H9 (cell line): ENCODE data around the gene PDE6H. TPM values are rescaled to one million over a fixed set of nuclear protein-coding genes. Genes with fewer than 3 reads are reported as not detected.

ENCODE experiments used
- DNase-seq: peaks from one replicate; pipeline ENCODE4 v3.0.0-alpha.2; 2017
- H2AFZ ChIP-seq: one replicate; pipeline ENCODE4 v1.6.1; 2013; ENCODE audit warnings: mild to moderate bottlenecking, low read length, control low read depth, moderate library complexity
- H2AK5ac ChIP-seq: 2 replicates; pipeline ENCODE4 v1.6.1; 2013; ENCODE audit warnings: low read length, control low read depth, mixed read lengths; ENCODE audit not compliant: insufficient read length
- H2BK120ac ChIP-seq: one replicate; pipeline ENCODE4 v1.6.1; 2013; ENCODE audit warnings: low read depth, mild to moderate bottlenecking, low read length, control low read depth, inconsistent platforms; ENCODE audit not compliant: poor library complexity, severe bottlenecking
- H2BK12ac ChIP-seq: 2 replicates; pipeline ENCODE4 v1.6.1; 2013; ENCODE audit warnings: low read length, control low read depth, mixed read lengths, low read depth; ENCODE audit not compliant: insufficient read length
- H2BK15ac ChIP-seq: 2 replicates; pipeline ENCODE4 v1.6.1; 2013; ENCODE audit warnings: low read depth, low read length, control low read depth
- H2BK20ac ChIP-seq: one replicate; pipeline ENCODE4 v1.6.1; 2013; ENCODE audit warnings: low read depth, mild to moderate bottlenecking, low read length, control low read depth, inconsistent platforms; ENCODE audit not compliant: poor library complexity, severe bottlenecking
- H2BK5ac ChIP-seq: 2 replicates; pipeline ENCODE4 v1.6.1; 2013; ENCODE audit warnings: low read length, control low read depth, mixed read lengths; ENCODE audit not compliant: insufficient read length
- H3K14ac ChIP-seq: 2 replicates; pipeline ENCODE4 v1.6.1; 2013; ENCODE audit warnings: low read length, control low read depth; ENCODE audit not compliant: insufficient read depth
- H3K18ac ChIP-seq: 2 replicates; pipeline ENCODE4 v1.6.1; 2013; ENCODE audit warnings: low read depth, mild to moderate bottlenecking, mixed read lengths, low read length, control low read depth; ENCODE audit not compliant: insufficient read length
- H3K23ac ChIP-seq: 2 replicates; pipeline ENCODE4 v1.6.1; 2013; ENCODE audit warnings: low read length, control low read depth, mixed read lengths, low read depth; ENCODE audit not compliant: insufficient read length
- H3K23me2 ChIP-seq: 2 replicates; pipeline ENCODE4 v1.6.1; 2013; ENCODE audit warnings: low read depth, mild to moderate bottlenecking, mixed read lengths, low read length, control low read depth; ENCODE audit not compliant: insufficient read length, poor library complexity, severe bottlenecking
- H3K27ac ChIP-seq: 2 replicates; pipeline ENCODE4 v1.5.1; 2013; ENCODE audit warnings: low read length, control low read depth, mixed read lengths, low read depth; ENCODE audit not compliant: insufficient read length
- H3K27me3 ChIP-seq: 2 replicates; pipeline ENCODE4 v1.6.1; 2013; ENCODE audit warnings: low read length, control low read depth, inconsistent platforms; ENCODE audit not compliant: insufficient read depth
- H3K4ac ChIP-seq: 2 replicates; pipeline ENCODE4 v1.6.1; 2013; ENCODE audit warnings: low read depth, mild to moderate bottlenecking, control low read depth, inconsistent platforms, low read length, moderate library complexity
- H3K4me1 ChIP-seq: 2 replicates; pipeline ENCODE4 v1.6.1; 2013; ENCODE audit warnings: low read length, control low read depth, inconsistent platforms; ENCODE audit not compliant: insufficient read depth
- H3K4me2 ChIP-seq: 2 replicates; pipeline ENCODE4 v1.6.1; 2013; ENCODE audit warnings: low read length, control low read depth, mixed read lengths; ENCODE audit not compliant: insufficient read length, insufficient read depth
- H3K56ac ChIP-seq: 2 replicates; pipeline ENCODE4 v1.6.1; 2013; ENCODE audit warnings: low read depth, mild to moderate bottlenecking, mixed read lengths, low read length, control low read depth; ENCODE audit not compliant: insufficient read length
- H3K79me1 ChIP-seq: 2 replicates; pipeline ENCODE4 v1.6.1; 2013; ENCODE audit warnings: low read depth, mild to moderate bottlenecking, moderate library complexity, low read length, control low read depth, inconsistent platforms; ENCODE audit not compliant: insufficient read depth, poor library complexity, severe bottlenecking
- H3K79me2 ChIP-seq: 2 replicates; pipeline ENCODE4 v1.6.1; 2013; ENCODE audit warnings: low read length, control low read depth, inconsistent platforms; ENCODE audit not compliant: insufficient read depth
- H3K9ac ChIP-seq: 2 replicates; pipeline ENCODE4 v1.6.1; 2013; ENCODE audit warnings: low read length, control low read depth, mixed read lengths; ENCODE audit not compliant: insufficient read length; ENCODE audit errors: extremely low read depth
- H3K9me3 ChIP-seq: one replicate; pipeline ENCODE4 v1.6.1; 2013; ENCODE audit warnings: low read depth, low read length, inconsistent platforms; ENCODE audit not compliant: control insufficient read depth
- H3T11ph ChIP-seq: one replicate; pipeline ENCODE4 v1.6.1; 2013; ENCODE audit warnings: mild to moderate bottlenecking, low read length, control low read depth, inconsistent platforms
- H4K20me1 ChIP-seq: one replicate; pipeline ENCODE4 v1.6.1; 2013; ENCODE audit not compliant: control insufficient read depth, insufficient read length, insufficient read depth
- H4K5ac ChIP-seq: 2 replicates; pipeline ENCODE4 v1.6.1; 2013; ENCODE audit warnings: low read depth, mild to moderate bottlenecking, mixed read lengths, low read length, control low read depth; ENCODE audit not compliant: insufficient read length
- H4K8ac ChIP-seq: replicated peaks from 2 replicates; pipeline ENCODE4 v1.6.1; 2013; ENCODE audit warnings: low read length, control low read depth, mixed read lengths, low read depth; ENCODE audit not compliant: insufficient read length
- H4K91ac ChIP-seq: 2 replicates; pipeline ENCODE4 v1.6.1; 2013; ENCODE audit warnings: low read depth, mild to moderate bottlenecking, moderate library complexity, mixed read lengths, low read length, control low read depth; ENCODE audit not compliant: insufficient read length
- H3K27ac Mint-ChIP-seq, 3 experiments: 2 replicates in 2 of 3; 3 replicates in 1 of 3; pipeline ENCODE4 v1.8.0; 2020 to 2021; ENCODE audit warnings: mixed read lengths in 3 of 3, mild to moderate bottlenecking in 1 of 3, moderate library complexity in 1 of 3
- H3K27me3 Mint-ChIP-seq: 2 replicates; pipeline ENCODE4 v1.8.0; 2021; ENCODE audit warnings: low read depth, mild to moderate bottlenecking, moderate library complexity, mixed read lengths
- H3K36me3 Mint-ChIP-seq, 3 experiments: 2 replicates in 2 of 3; 3 replicates in 1 of 3; pipeline ENCODE4 v1.8.0; 2020 to 2021; ENCODE audit warnings: low read depth in 3 of 3, mixed read lengths in 3 of 3; ENCODE audit not compliant: insufficient read depth in 1 of 3
- H3K4me1 Mint-ChIP-seq, 2 experiments: 2 replicates each; pipeline ENCODE4 v1.8.0; 2020; ENCODE audit warnings: mixed read lengths in 2 of 2
- H3K4me3 Mint-ChIP-seq, 2 experiments: 2 replicates in 1 of 2; 3 replicates in 1 of 2; pipeline ENCODE4 v1.8.0; 2020 to 2021; ENCODE audit warnings: mild to moderate bottlenecking in 2 of 2, mixed read lengths in 2 of 2, moderate library complexity in 1 of 2
- H3K9me3 Mint-ChIP-seq, 2 experiments: 2 replicates in 1 of 2; 3 replicates in 1 of 2; pipeline ENCODE4 v1.8.0; 2020; ENCODE audit warnings: mild to moderate bottlenecking in 2 of 2, mixed read lengths in 2 of 2, moderate library complexity in 1 of 2
- WGBS: extraction: QIAGEN DNeasy Blood & Tissue Kit; methylation state at CpG from one replicate; pipeline ENCODE4 v1.1.7; 2013; ENCODE audit warnings: missing lambda C conversion rate, low lambda C conversion rate, mixed read lengths; ENCODE audit not compliant: insufficient read length; ENCODE audit errors: extremely low coverage; 5-methylcytosine and 5-hydroxymethylcytosine counted together
- total RNA-seq: library from RNA; stranded (reverse); gene quantifications from 2 replicates; pipeline ENCODE4 v1.2.1, GENCODE V29; 2021
- TF ChIP-seq, protein P1 (sequence below): fragments of 200-600 bp; sonication (generic); conservative IDR thresholded peaks from 3 replicates; pipeline ENCODE4 v1.8.0; 2021; ENCODE audit warnings: antibody characterized with exemption, mild to moderate bottlenecking

Gene PDE6H
- total RNA-seq, 1 experiment from 2014 or later, result not detected

DNA sequence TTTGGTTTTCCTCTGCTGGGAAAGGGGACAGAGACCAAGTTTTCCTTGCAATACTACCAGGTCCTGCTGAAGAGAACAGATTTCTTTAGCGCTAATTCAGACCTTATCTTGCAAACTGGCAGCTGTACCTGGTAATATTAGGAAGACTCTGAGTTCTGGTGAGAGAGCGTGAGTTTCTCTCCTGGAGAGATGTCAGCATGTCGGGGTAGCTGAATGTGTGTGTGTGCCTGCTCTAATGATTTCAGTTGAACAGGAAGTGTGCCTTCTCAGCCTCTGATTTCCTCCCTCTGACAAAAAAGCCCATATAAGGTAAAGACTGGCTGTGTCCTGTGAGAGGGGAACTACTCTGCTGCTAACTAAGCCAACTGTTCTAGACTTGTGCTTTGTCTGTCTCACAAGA lies 24.2 kb upstream of the PDE6H start:
- H3K27me3 ChIP-seq, result no peaks in the 10 kb centered on the region
- H3K9me3 Mint-ChIP-seq, result no peaks in the 10 kb centered on the region
- H3T11ph ChIP-seq, result peak overlapping the region; percentile 89
- H3K4me1 Mint-ChIP-seq, result peaks cover 10 to 13% of the 10 kb centered on the region in 2 experiments
- no peak overlapping the region for H3K27ac ChIP-seq
- no peak overlapping the region for H4K91ac ChIP-seq
- peak overlapping the region; percentile 97 for H2AFZ ChIP-seq
- peaks cover 6% of the 10 kb centered on the region; the same call in 1 of the 2 replicates for H3K4me1 ChIP-seq
- WGBS, result no CpG with 5 or more reads among the region's 3 CpGs
- H2BK120ac ChIP-seq, result no peak overlapping the region
- no peak overlapping the region for H3K56ac ChIP-seq
- no peak overlapping the region for H2AK5ac ChIP-seq
- H2BK20ac ChIP-seq, result no peak overlapping the region
- peak overlapping the region; percentile 96; the same call in 1 of the 2 replicates for H3K14ac ChIP-seq
- peak overlapping the region; percentile 88 for H2BK12ac ChIP-seq
- peak overlapping the region; percentile 19 to 93 (median 46); a peak in 4 of 7 replicates for H3K27ac Mint-ChIP-seq
- H3K79me1 ChIP-seq, result no peaks in the 10 kb centered on the region
- peak overlapping the region; percentile 89 for H3K18ac ChIP-seq
- no peaks in the 10 kb centered on the region for H3K9me3 ChIP-seq
- H4K8ac ChIP-seq, result no peak overlapping the region
- TF ChIP-seq, protein P1, sequence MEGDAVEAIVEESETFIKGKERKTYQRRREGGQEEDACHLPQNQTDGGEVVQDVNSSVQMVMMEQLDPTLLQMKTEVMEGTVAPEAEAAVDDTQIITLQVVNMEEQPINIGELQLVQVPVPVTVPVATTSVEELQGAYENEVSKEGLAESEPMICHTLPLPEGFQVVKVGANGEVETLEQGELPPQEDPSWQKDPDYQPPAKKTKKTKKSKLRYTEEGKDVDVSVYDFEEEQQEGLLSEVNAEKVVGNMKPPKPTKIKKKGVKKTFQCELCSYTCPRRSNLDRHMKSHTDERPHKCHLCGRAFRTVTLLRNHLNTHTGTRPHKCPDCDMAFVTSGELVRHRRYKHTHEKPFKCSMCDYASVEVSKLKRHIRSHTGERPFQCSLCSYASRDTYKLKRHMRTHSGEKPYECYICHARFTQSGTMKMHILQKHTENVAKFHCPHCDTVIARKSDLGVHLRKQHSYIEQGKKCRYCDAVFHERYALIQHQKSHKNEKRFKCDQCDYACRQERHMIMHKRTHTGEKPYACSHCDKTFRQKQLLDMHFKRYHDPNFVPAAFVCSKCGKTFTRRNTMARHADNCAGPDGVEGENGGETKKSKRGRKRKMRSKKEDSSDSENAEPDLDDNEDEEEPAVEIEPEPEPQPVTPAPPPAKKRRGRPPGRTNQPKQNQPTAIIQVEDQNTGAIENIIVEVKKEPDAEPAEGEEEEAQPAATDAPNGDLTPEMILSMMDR, result no peak
- H2BK15ac ChIP-seq, result no peak overlapping the region
- H3K23me2 ChIP-seq, result no peaks in the 10 kb centered on the region
- H3K27me3 Mint-ChIP-seq, result no peaks in the 10 kb centered on the region; the same call in 1 of the 2 replicates
- H4K20me1 ChIP-seq, result no peaks in the 10 kb centered on the region
- H3K36me3 Mint-ChIP-seq, result no peaks in the 10 kb centered on the region
- no peaks in the 10 kb centered on the region for H3K79me2 ChIP-seq
- H2BK5ac ChIP-seq, result no peak overlapping the region
- H3K4me2 ChIP-seq, result no peak overlapping the region
- H3K9ac ChIP-seq, result peak overlapping the region; percentile 30
- H3K4ac ChIP-seq, result no peak overlapping the region; the same call in 1 of the 2 replicates
- no peak overlapping the region for H3K4me3 Mint-ChIP-seq
- no peak overlapping the region for H3K23ac ChIP-seq
- H4K5ac ChIP-seq, result no peak overlapping the region
- no peak for DNase-seq
